NCI-H1436 treated with DMSO at 0.1 percent for 48 hours (cell line): ENCODE data around the gene ATP9A.

ENCODE experiments used
- DNase-seq: peaks from one replicate; lab custom pipeline; 2025; lab: John Stamatoyannopoulos, UW

ATP9A gene

DNA sequence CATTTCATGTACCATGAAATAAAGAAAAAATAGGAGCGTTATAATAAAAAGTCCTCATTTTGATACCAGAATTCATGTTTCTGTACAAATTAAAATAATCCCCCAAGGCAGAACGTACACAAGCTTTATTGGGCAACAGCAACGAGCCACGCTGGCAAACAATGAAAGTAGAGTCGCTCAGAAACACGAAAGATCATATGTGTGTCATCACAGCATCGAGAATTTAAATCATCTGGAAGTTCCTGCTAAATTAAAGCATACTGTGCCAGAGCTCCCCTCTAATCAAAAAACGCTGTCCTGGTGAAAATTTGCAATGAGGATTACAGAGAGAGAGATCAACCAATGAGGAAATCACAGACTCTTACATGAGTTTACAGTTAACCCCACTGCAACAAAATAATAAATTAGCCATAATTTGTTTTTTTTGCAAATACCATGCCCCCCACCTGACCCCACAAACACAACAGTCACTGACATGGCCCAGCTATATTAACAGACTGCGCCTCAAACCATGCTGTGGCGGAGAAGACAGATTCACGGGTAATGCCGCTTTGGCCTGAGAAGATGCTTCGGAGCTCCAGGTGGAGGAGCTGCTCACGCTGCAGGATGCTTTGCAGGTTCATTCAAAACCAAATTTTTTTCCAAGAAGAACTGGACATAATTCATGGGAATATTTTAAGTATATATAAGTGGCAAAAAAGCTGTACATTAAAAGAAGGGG lies 171.4 kb downstream of the ATP9A start:
- DNase-seq = no peak

DNA sequence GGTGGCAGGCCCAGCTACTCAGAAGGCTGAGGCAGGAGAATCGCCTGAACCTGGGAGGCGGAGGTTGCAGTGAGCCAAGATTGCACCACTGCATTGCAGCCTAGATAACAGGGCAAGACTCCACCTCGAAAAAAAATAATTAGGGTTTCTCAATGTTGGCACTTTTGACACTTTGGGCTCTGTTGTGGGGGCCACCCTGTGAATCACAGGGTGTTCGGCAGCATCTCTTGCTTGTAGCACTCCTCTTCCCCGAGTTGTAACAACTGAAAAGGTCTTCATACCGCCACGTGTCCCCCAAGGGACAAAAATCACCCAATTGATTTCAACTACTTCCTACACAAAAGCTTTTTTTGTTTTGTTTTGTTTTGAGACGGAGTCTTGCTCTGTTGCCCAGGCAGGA lies 172.4 kb downstream of the ATP9A start:
- DNase-seq = no peak

DNA sequence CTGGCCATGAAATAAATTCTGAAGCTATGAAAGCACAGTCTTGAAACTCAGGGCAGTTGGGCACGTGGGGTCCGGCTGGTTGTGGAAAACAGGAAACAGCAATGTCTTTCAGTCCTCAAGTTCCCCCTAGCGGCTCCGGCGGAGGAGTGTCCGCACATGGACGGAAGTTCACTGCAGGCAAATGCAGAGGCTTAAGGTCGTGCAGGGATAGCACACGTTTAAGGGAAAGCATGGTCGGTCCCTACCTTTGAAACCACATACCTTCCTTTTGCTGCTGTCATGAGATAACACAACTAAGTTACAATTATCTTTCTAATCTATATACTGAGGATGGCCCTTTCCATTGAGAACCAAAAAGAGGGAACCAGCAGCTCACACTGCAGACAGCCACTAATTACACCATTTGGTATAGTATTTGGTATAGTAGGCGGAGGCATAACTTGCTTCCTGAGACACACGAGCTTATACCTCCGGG lies 173.1 kb downstream of the ATP9A start:
- no peak for DNase-seq

DNA sequence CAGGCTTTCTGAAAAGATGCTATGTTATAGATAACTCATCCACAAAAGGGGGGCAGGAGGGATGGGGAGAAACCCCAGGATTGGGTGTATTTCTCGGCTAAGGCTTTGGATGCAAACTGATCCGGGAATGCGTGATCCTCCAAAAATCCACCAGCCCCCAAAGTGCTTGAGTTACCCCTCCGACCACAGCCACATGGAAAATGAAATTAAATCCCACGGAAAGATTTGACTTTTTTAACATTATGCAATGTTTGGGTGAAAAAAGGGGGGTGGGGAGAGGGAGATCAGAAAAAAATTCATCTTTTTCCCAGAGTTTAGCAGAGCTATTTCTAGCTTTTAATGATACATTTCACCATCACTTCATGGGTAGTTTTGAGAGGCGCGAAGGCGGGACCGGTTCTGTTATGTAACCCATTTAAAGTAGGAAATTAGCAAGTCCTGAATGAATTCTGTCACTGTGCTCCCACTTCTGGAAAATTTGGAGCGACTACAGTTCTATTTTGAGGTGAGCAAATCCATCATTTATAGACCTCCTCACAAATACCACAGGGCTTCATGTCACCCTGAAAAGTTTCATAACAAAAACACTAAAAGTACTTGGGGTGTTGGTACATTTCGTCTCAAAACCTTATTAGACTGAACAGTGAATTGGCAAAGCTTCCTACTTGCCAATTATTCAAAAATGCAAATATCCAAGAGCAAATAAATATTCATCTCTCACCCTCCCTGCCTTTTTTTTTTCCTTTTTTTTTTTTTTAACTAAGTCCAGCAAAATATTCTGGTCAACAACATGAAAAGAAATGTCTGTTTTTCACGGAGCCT lies 173.7 kb downstream of the ATP9A start:
- DNase-seq = no peak

DNA sequence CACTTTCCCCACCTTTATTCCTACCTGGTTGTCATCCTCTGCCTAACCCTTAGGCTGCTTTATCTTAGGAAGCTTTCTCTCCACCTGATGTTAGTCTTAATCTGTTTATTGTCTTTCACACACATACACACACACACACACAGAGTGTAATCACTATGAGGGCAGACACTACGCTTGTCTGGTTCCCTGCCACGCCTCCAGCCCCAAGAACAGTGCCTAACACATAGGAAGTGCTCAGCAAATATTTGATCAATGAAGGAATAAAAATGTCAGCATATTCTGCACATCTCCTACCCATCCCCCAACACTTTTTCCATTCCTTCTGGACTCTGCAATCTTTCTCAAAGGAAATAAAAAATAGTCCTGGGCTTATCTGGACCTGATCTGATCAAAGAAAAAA lies 174.6 kb downstream of the ATP9A start:
- no peak for DNase-seq

DNA sequence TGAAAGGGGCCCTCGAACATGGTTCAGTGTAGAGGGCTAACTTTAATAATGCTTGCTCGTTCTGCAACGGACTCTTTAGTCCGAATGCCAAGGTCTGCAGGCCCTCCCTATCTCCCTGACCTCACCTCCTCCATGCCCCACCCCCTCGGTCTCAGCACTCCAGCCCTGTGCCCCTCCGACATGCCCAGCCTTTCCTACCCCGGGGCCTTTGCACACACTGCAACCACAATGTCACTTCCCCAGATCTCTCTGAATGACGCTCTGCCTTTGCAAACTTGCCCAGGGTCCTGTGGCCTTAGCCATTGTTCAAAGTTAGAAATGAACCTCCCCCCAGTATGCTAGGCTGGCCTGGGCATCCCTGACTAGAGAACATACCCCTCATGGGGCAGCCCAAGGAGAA lies 175.6 kb downstream of the ATP9A start:
- DNase-seq = no peak

DNA sequence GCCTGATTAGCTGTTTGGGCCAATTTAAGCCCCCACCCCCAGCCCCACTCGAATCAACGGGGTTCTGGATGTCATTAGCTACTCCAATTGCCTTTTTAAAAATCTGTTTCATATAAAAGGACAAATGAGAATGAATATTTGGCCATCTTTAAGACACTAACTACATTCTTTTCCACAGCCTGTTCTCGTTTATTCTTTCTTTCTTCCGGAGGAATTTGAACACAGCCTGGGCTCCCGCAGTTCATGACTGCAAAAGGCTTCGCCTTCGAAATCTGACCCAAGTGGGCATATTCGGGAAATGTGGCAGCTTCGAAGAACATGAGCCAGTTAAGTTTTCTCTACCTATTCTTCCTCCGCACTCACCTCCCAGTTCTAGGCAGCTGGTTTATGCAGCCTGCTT lies 176.3 kb downstream of the ATP9A start:
- no peak for DNase-seq

DNA sequence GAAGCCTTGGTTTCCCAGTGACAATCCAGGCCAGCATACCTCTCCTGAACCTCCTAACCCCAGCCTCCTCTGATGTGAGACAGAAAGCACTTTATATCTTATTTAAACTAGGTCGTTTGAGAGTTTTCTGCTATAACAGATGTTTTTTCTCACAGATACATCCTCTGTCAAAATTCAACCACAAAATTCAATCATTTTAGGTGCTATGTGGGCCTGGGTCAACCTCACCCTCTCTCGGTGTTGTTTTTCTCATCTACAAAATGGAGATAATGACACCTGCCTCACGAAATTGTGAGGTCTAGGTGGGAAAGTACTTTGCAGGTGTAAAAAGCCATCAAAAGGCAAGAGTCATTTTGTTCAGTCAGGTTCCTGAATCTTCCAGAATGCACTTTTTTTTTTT lies 179.4 kb downstream of the ATP9A start:
- no peak for DNase-seq

DNA sequence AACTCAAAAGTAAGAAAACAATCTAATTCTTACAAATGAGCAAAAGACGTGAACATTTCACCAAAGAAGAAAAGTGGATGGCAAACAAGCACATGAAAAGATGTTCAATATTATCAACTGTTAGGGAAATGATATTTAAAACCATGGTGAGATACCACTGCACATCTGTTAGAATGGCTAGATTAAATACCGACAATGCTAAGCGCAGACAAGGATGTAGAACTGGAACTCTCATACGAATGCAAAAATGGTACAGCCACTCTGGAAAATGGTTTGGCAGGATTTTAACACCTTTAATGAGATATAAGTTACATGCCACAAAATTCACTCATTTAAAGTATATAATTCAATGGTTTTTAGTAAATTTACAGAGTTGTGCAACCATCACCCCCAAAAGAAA lies 181.0 kb downstream of the ATP9A start:
- DNase-seq = no peak

DNA sequence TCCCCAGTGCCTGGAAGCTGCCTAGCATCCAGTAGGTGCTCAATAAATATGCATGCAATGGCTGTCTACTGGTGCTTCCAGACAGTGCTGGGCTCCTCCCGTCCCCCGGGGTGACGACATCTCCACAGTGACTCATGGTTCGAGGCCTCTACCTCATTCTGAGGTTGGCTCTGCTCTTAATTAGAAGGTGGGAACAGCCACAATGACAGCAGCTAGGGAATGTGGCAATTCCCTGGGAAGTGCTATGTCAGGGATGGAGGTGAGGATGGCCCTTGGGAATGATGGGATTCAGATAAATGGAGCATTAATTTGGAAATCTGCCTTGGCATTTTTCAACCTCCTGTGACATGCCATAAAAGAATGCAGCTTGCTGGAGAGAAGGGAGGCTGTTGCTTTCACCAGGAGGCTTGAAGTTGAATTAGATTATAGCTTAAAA lies 182.2 kb downstream of the ATP9A start:
- DNase-seq = no peak

DNA sequence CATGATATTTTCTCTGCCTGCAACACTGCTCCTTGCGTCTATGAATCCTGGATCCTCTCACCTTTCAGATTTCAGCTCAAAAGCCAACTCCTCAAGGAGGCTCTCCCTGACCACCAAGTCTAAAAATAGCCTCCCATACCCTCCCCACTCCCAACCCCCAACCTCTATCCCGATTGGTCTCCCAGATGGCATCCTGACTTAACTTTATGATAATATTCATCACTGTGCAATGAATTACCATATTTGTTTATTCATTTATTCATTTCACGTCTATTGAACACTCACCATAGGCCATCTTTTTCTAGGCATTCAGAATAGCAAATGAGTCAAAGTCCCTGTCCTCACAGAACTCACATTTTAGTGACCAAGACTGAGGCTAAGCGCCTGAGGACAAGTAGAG lies 183.0 kb downstream of the ATP9A start:
- DNase-seq = no peak

DNA sequence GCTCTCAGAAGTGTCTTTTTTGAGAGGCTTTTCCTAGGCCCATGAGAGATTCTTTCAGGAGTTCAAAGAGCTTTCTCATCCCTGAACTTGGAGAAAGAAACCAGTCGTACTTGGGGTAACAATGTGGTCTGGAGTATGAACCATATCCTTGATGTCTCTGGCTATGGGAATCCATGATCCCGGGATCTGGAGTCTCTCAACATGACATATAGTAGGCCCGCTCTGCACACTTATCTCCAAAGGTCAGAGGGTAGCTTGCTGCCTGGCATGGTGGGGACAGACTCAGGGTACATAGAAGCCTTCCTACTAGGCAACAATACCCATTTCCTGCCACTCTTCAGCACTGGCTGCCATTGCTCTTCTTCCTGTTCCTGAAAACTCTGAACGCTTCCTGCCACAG lies 183.5 kb downstream of the ATP9A start:
- DNase-seq = no peak

DNA sequence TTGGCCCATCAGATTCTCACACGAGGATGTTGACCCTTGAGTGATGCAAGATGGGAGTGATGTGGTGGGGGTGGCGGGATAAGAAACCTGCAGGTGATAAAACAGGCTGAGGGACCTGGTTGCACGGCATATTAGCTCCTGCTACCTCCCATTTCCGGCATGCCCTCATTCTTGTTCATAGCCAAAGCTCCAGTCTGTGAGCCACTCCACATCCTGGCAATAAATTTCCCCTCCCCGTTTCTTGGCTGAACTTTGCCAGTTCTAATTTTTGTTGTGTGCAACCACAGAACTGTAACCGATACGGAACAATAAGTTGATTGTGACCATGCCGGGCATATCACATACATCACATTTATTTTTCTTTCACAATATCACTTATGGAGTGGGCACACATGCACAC lies 184.1 kb downstream of the ATP9A start:
- no peak for DNase-seq

DNA sequence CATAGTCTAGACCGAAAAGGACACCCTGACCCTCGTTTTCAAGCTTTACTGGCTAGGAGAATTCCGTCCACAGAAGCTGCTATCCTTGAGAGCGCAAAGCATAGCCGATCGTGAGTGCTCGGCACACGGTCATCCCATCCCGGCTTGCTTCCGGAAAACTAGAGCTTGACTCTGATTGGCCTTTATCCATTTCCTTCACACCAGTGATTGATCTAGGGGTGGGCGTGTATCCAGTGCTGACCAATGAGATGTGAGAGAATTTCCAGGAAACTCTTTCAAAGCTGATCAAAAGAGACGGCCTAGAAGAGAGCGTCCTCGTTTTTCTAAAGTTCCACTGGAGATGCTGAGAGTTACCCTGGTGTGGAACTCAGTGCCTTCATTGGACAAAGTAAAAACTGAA lies 184.7 kb downstream of the ATP9A start:
- no peak for DNase-seq

DNA sequence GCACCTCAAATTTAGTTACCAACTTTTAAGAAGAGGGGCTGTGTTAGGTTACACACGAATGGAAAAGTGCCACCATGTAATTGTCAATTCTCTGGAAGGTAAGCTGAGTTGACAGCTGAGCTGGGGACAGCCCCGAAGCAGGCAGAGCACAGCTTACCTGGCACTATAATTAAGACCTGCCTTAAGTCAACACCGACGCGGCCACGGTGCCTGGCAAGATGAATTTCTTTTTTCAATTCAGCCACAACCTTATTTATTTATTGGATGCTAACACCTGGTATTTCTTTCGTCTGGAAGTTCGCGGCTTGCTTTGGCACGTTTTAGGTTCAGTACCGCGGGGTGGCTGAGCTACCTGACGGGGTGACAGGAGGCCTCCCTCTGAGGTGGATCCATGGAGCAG lies 185.1 kb downstream of the ATP9A start:
- no peak for DNase-seq

DNA sequence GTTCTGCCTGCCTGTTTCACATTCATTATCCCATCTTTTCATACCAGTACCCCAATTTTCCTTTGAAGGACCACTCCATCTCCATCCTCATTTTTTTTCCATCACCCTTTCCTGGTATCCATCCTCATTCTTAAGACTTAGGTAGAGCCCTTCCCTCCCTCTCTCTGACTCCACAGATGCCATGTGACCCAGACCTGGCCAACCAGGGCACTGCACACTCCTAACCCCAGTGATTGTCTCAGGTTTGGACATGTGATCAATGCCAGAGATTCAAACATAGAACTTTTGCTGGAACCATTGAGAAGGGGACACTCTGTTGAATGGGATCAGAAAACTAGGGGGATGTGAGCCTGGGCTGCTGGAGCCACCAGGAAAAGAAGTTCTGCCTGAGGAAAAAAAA lies 186.6 kb downstream of the ATP9A start:
- no peak for DNase-seq

DNA sequence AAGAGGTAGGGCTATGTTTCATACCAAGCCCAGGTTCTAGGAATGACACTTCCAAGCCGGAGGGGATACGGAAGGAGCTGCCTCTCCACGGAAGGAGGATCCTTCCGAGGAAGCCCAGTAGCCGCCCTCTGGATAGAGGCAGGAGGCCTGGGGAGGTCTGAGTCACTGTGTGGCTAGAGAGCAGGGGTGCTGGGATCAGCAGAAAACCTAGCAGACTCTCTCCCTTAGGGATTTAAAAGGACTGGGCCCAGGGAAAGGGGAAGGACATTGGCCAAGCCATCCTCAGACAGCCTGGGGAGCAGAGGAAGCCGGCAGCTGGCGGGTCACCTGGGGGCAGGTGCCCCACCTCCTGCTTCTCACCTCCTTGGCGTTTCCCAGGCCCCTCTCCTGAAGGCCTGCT lies 189.1 kb downstream of the ATP9A start:
- no peak for DNase-seq

DNA sequence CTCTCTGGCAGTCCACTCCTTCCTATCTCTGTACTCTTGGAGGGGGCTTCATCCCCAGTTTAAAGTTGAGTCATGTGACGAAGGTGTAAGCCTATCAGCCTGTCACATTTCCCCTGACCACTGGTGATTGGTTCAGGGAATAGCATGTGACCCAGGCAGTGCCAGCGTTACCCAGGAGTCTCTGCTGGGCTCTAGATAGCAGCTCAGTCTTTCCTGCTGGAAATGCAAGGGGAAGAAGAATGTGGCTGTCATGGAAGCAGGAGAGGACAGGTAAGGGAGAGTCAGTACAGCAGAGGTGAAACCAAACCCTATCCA lies 190.1 kb downstream of the ATP9A start:
- no peak for DNase-seq

DNA sequence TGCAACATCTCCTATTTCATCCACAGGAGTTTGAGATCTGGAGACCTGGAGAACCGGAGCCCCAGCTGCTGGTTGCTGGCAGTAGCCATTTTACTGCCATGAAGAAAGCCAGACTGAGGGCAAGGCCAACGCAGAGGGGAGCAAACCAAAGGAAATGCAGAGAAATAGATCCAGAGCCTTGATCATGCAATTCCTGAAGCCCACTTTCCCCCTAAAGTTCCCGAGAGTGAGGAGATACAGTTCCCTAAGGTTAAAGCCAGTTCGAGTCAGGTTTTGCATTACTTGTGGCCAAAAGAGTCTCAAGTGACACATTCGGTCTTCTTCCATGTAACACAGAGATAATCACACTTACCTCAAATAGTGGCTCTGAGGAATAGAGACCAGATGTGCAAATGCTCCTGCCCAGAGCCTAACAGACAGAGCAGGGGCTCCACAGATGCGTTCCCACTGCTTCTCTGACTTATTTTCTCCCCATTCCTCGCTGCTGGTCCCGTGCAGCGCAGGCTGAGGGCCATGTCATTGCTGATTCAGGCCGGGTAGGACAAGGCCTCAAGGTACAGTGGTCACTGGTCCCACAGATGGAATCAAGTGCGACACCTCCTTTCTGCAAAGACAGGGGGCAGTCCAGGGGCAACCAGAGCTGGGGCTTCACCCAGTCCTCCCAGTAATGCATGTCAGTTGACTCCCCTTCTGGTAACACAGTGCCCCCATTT lies 190.6 kb downstream of the ATP9A start:
- DNase-seq = no peak

DNA sequence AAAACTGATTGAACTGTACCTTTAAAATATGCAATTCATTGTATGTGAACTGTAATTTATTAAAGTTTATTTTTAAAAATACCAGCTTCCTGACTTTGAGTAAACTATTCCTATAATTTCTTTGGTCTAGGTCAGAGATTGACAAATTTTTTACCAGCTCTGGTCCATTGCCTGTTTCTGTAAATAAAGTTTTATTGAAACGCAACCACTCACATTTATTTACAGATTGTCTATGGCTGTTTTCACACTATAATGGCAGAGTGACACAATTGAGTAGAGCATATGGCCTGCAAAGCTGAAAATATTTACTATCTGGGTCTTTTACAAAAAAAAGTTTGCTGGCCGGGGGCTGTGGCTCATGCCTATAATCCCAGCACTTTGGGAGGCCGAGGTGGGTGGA lies 192.7 kb downstream of the ATP9A start:
- no peak for DNase-seq

DNA sequence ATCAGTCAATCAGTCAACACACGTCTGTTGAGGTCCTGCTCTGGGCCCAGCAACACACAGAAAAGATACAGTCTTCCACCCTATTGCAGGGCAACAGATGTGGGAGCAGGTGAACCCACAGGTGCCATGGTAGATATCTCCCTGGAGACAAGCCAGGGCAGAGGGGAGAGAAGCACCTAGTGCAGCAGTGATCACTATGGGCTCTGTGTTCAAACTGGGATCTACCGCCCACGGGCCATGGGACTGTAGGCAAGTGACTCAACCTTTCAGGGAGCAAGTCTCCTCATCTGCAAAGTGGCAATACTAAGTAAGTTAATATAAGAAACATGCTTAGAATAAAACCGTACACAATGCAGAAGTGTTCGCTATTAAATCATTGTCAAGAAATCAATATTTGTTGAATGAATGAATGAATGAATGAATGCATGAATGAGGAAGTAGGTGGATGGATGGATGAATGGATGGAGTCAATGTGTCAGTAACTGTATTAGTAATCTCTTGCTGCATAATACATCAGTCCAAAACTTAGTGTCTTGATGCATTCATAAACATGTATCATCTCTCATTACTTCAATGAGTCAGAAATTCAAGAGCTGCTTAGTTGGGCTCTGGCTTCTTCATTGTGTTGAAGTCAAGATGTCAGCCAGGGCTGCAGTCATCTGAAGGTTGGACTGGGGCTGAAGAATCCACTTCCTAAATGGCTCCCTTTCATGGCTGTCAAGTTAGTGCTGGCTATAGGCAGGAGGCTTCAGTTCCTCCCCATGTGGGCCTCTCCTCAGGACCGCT lies 193.7 kb downstream of the ATP9A start:
- DNase-seq = no peak

DNA sequence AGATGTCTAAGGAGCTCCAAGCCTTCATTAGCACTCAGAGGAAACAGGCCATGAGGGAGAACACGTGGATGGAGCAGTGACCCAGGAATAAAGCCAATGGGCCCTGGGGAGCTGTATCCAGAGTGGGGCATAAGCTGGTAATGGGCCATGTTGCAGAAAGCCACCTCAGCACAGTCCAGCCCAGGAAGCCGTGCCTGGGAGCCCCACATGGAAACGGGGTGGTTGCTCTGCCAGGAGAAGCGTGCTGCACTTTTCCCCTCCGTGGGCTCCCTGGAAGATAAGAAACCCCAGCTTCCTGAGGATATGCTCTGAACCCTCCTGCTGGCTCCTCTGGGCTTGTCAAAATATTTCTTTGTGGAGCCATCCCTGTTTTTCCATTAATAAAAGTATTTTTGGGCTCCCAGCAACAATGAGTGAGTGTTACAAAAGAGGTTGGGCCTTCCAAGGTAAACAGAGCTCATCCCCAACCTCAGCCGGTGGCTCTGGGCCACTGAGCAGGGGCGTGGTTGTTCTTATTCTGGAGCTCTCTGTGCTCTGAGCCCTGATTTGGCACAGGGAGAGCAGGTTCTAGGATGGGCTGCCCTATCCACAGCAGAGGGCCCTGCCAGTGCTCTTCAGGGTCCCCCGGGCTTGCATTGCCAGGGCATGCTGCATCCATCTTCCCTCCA lies 194.5 kb downstream of the ATP9A start:
- no peak for DNase-seq
